Activated CD4-positive, alpha-beta T cell treated with anti-CD3 and anti-CD28 coated beads, Interleukin-2, Interleukin-4, amounts not matched to agents 100 ng/mL and 50 ng/mL, durations not matched to agents 16 hours and 8 hours (primary cell): ENCODE results near the gene SMDT1.
"Not testable (repeated sequence)": the region's sequence is repeated elsewhere in the genome, so short reads cannot be mapped to it uniquely, and the experiment has no call there.

ENCODE experiments used
- DNase-seq: peaks from one replicate; pipeline ENCODE4 v3.0.0-alpha.2; 2020; ENCODE audit warnings: low spot score

The SMDT1 gene

GRCh38 chr22:42111798-42112197 lies 32.3 kb downstream of the SMDT1 start:
- DNase-seq: no peak

- DNase-seq: not testable (repeated sequence)
Observed at GRCh38 chr22:42112793-42113192, 33.3 kb downstream of the SMDT1 start.

GRCh38 chr22:42114721-42115120 lies 35.2 kb downstream of the SMDT1 start:
- no peak for DNase-seq

- not testable (repeated sequence) for DNase-seq
Observed at GRCh38 chr22:42115420-42115830, 35.9 kb downstream of the SMDT1 start.

- no peak for DNase-seq
Observed at GRCh38 chr22:42116848-42117424, 37.4 kb downstream of the SMDT1 start.

GRCh38 chr22:42120231-42121021 lies 40.9 kb downstream of the SMDT1 start:
- DNase-seq: peak; percentile 65

- DNase-seq: not testable (repeated sequence)
Observed at GRCh38 chr22:42123529-42123928, 44.0 kb downstream of the SMDT1 start.

GRCh38 chr22:42127606-42128005 lies 48.1 kb downstream of the SMDT1 start:
- no peak for DNase-seq

GRCh38 chr22:42128007-42128406 lies 48.5 kb downstream of the SMDT1 start:
- not testable (repeated sequence) for DNase-seq

GRCh38 chr22:42128776-42129694 lies 49.5 kb downstream of the SMDT1 start:
- not testable (repeated sequence) for DNase-seq

- DNase-seq: not testable (repeated sequence)
Observed at GRCh38 chr22:42130182-42130581, 50.7 kb downstream of the SMDT1 start.

GRCh38 chr22:42130639-42131431 lies 51.3 kb downstream of the SMDT1 start, which contains the start of gene CYP2D6:
Gene CYP2D6 (minus strand): TSS chr22:42130810. CDS start chr22:42130791, 19 bp downstream.
- not testable (repeated sequence) for DNase-seq

GRCh38 chr22:42131562-42131961 lies 52.1 kb downstream of the SMDT1 start:
- DNase-seq: no peak

GRCh38 chr22:42132457-42132856 lies 53.0 kb downstream of the SMDT1 start:
- no peak for DNase-seq
